A549 (cell line): ENCODE results near the gene GPR35. TPM values are rescaled to one million over a fixed set of nuclear protein-coding genes. Genes with fewer than 3 reads are reported as not detected.
A peak's percentile ranks its signal among the peaks of the same experiment; 100 is the strongest.

ENCODE experiments used
- ATAC-seq, 2 experiments: fragments of 200-7000 bp in 1 of 2; fragments of >200 bp in 1 of 2; cut with Nextera tagmentation in 1 of 2; cut with Tn5 transposase in 1 of 2; 3 replicates each; pipeline versions ENCODE4 v1.8.0 to v1.9.1; 2018 to 2020; ENCODE audit warnings: mild to moderate bottlenecking in 1 of 2, moderate library complexity in 1 of 2
- CTCF ChIA-PET: fragments of 300-600 bp; sonication (Branson Sonifier 250); formaldehyde crosslinking; extraction: SDS; loops from one replicate; lab custom pipeline; 2021; ENCODE audit warnings: antibody characterized with exemption, inconsistent platforms; lab: Yijun Ruan, JAX
- POLR2A ChIA-PET: fragments of 350-600 bp; formaldehyde crosslinking; extraction: SDS; loops from one replicate; lab custom pipeline; 2021; ENCODE audit warnings: antibody characterized with exemption, inconsistent platforms; lab: Yijun Ruan, JAX
- DNase-seq, 2 experiments: peaks; one replicate each; pipeline versions ENCODE4 v3.0.0 to v3.0.0-alpha.2; 2011 to 2016; ENCODE audit warnings: low read depth in 1 of 2, low spot score in 1 of 2
- FAIRE-seq: peaks from 2 replicates; lab custom pipeline; 2011; peaks lifted over from hg19 to GRCh38; lab: Jason Lieb, UNC
- H3K27ac ChIP-seq, 2 experiments: fragments of >200 bp; sonication (Bioruptor Twin); formaldehyde crosslinking; 3 replicates each; pipeline ENCODE4 v1.5.1; 2016 to 2017
- H3K4me1 ChIP-seq: fragments of >200 bp; sonication (Bioruptor Twin); formaldehyde crosslinking; 3 replicates; pipeline ENCODE4 v1.6.1; 2016
- H3K4me2 ChIP-seq: fragments of >200 bp; sonication (Bioruptor Twin); formaldehyde crosslinking; 3 replicates; pipeline ENCODE4 v1.6.1; 2016
- H3K4me3 ChIP-seq: fragments of >200 bp; sonication (Bioruptor Twin); formaldehyde crosslinking; 3 replicates; pipeline ENCODE4 v1.5.1; 2016
- H3K9me3 ChIP-seq: fragments of >200 bp; sonication (Bioruptor Twin); formaldehyde crosslinking; 3 replicates; pipeline ENCODE4 v1.6.1; 2016
- ATOH8 ChIP-seq: fragments of 250-450 bp; sonication (Bioruptor Pico); IDR thresholded peaks from 2 replicates; pipeline ENCODE4 v1.5.0; 2020; ENCODE audit warnings: low read depth, mild to moderate bottlenecking, moderate library complexity
- BCL3 ChIP-seq: fragments of >200 bp; sonication (Bioruptor Twin); formaldehyde crosslinking; IDR thresholded peaks from 3 replicates; pipeline ENCODE4 v1.6.1; 2016
- CTCF ChIP-seq: fragments of >200 bp; sonication (Bioruptor Twin); formaldehyde crosslinking; IDR thresholded peaks from 3 replicates; pipeline ENCODE4 v1.5.1; 2016
- E2F6 ChIP-seq: IDR thresholded peaks from 2 replicates; pipeline ENCODE4 v1.6.1; 2012; ENCODE audit warnings: low read depth, borderline replicate concordance
- EP300 ChIP-seq, 2 experiments: fragments of >200 bp; sonication (Bioruptor Twin); formaldehyde crosslinking; IDR thresholded peaks; 2 replicates in 1 of 2; 3 replicates in 1 of 2; pipeline ENCODE4 v1.6.1; 2016 to 2017
- GATA3 ChIP-seq: IDR thresholded peaks from 2 replicates; pipeline ENCODE4 v1.6.1; 2012; ENCODE audit warnings: borderline replicate concordance
- HEYL ChIP-seq: fragments of 250-450 bp; sonication (Bioruptor Pico); IDR thresholded peaks from 2 replicates; pipeline ENCODE4 v1.8.0; 2021; ENCODE audit warnings: mild to moderate bottlenecking, moderate library complexity
- HOXB13 ChIP-seq: fragments of 250-450 bp; sonication (Bioruptor Pico); IDR thresholded peaks from 2 replicates; pipeline ENCODE4 v1.5.0; 2020; ENCODE audit warnings: low read depth, mild to moderate bottlenecking, moderate library complexity
- HOXB5 ChIP-seq: fragments of 250-450 bp; sonication (Bioruptor Pico); IDR thresholded peaks from 2 replicates; pipeline ENCODE4 v1.5.0; 2020; ENCODE audit warnings: mild to moderate bottlenecking, moderate library complexity
- MAX ChIP-seq: IDR thresholded peaks from 2 replicates; pipeline ENCODE4 v1.6.1; 2012
- MAZ ChIP-seq: fragments of 150-350 bp; IDR thresholded peaks from 2 replicates; pipeline ENCODE4 v1.6.1; 2014; ENCODE audit warnings: antibody characterized with exemption, low read depth, low read length, borderline replicate concordance
- PBX3 ChIP-seq: IDR thresholded peaks from 2 replicates; pipeline ENCODE4 v1.6.1; 2012
- RAD21 ChIP-seq, 2 experiments: fragments of >200 bp in 1 of 2; sonication (Bioruptor Twin) in 1 of 2; formaldehyde crosslinking in 1 of 2; IDR thresholded peaks in 1 of 2; conservative IDR thresholded peaks in 1 of 2; 2 replicates in 1 of 2; 3 replicates in 1 of 2; pipeline ENCODE4 v1.6.1; 2012 to 2018; ENCODE audit warnings: inconsistent platforms in 1 of 2
- RFX5 ChIP-seq: fragments of 450-650 bp; IDR thresholded peaks from 2 replicates; pipeline ENCODE4 v1.7.1; 2014; ENCODE audit warnings: antibody characterized with exemption, mild to moderate bottlenecking, moderate library complexity
- SMC3 ChIP-seq: fragments of >200 bp; sonication (Bioruptor Twin); formaldehyde crosslinking; IDR thresholded peaks from 3 replicates; pipeline ENCODE4 v1.6.1; 2018; ENCODE audit warnings: inconsistent platforms
- TFCP2L1 ChIP-seq: fragments of 250-450 bp; sonication (Bioruptor Pico); IDR thresholded peaks from 2 replicates; pipeline ENCODE4 v1.5.0; 2021; ENCODE audit warnings: mild to moderate bottlenecking
- ZC3H11A ChIP-seq: fragments of 450-650 bp; IDR thresholded peaks from 2 replicates; pipeline ENCODE4 v1.6.1; 2014; ENCODE audit warnings: antibody characterized with exemption, mild to moderate bottlenecking
- ZNF302 ChIP-seq: fragments of 250-450 bp; sonication (Bioruptor Pico); IDR thresholded peaks from 2 replicates; pipeline ENCODE4 v1.9.0; 2021; ENCODE audit warnings: inconsistent platforms, mild to moderate bottlenecking, moderate library complexity
- WGBS: methylation state at CpG from one replicate; pipeline ENCODE4 v1.1.6; 2017; ENCODE audit errors: missing lambda C conversion rate; 5-methylcytosine and 5-hydroxymethylcytosine counted together
- polyA plus RNA-seq, 4 experiments: library from polyadenylated mRNA; depleted of rRNA in 3 of 4; stranded (reverse); fragments of >200 nt; fragmentation: RNase III in 1 of 4; extraction: RNeasy Plus Mini Kit Qiagen cat#74134 plus additional on column Dnase treatment in 1 of 4; gene quantifications; 2 replicates in 3 of 4; 3 replicates in 1 of 4; pipeline ENCODE4 v1.2.3, GENCODE V29; 2011 to 2017

Gene GPR35
- polyA plus RNA-seq, 2 of the 4 experiments (the other 2 are of a cell fraction) = 0.65 to 0.90 TPM

- no peak for DNase-seq
- 91% methylated on average over 25 of the region's 32 CpGs for WGBS
- no peak for TF ChIP-seq RFX5
- no peak for FAIRE-seq
- ATAC-seq = no peak
- POLR2A ChIA-PET = interaction anchor here (0.8 kb wide), 1 partner anchor 16 kb away, joined by 4 read pairs; the partner anchor contains the start of gene CAPN10
- H3K27ac ChIP-seq = no peak overlapping the region
- H3K9me3 ChIP-seq = no peaks in the 10 kb centered on the region
- no peak overlapping the region for H3K4me3 ChIP-seq
- CTCF ChIA-PET = interaction anchor here (1.0 kb wide), 1 partner anchor 74 kb away, joined by 3 read pairs; no protein-coding TSS in a partner anchor
- peaks cover 13% of the 10 kb centered on the region for H3K4me1 ChIP-seq
- H3K4me2 ChIP-seq = no peak overlapping the region
These were observed 22.8 kb upstream of the GPR35 start for GRCh38 chr2:240602266-240603050.

- WGBS = 89% methylated on average over 13 of the region's 22 CpGs
- H3K4me2 ChIP-seq = no peak overlapping the region
- ATAC-seq (no peak), FAIRE-seq (no peak), DNase-seq (no peak)
- H3K27ac ChIP-seq = no peak overlapping the region
- ChIA-PET POLR2A (interaction anchor here (0.8 kb wide), 1 partner anchor 17 kb away, joined by 4 read pairs; the partner anchor contains the start of gene CAPN10), CTCF (interaction anchor here (1.0 to 1.9 kb wide), 2 partner anchors 18 to 74 kb away, joined by 3 to 5 read pairs; no protein-coding TSS in a partner anchor)
- H3K9me3 ChIP-seq = no peaks in the 10 kb centered on the region
- H3K4me3 ChIP-seq = no peak overlapping the region
- TF ChIP-seq PBX3 (no peak), ZC3H11A (no peak), BCL3 (no peak), HOXB5 (CRISPR knock-in tag) (no peak), TFCP2L1 (no peak), EP300 (IDR thresholded peaks at IDR 0.05) (no peak), E2F6 (no peak), MAX (no peak)
- H3K4me1 ChIP-seq = peaks cover 13% of the 10 kb centered on the region
These were observed 22.0 kb upstream of the GPR35 start for GRCh38 chr2:240603081-240603835.

GRCh38 chr2:240603846-240604245 lies 21.4 kb upstream of the GPR35 start:
- POLR2A ChIA-PET = no interaction called here
- Histone ChIP-seq H3K4me3 (no peak overlapping the region), H3K4me2 (no peak overlapping the region), H3K9me3 (no peaks in the 10 kb centered on the region), H3K4me1 (peaks cover 13% of the 10 kb centered on the region), H3K27ac (no peak overlapping the region)
- ATAC-seq (peak in 1 of 2 experiments; percentile 11; a peak in 3 of 6 replicates), DNase-seq (no peak), FAIRE-seq (no peak)
- 88% methylated on average over 10 of the region's 10 CpGs for WGBS
- no peak for TF ChIP-seq GATA3
- TF ChIP-seq HOXB13 = no peak
- CTCF ChIA-PET = interaction anchor here (0.7 to 1.9 kb wide), 6 partner anchors 10 to 38 kb away, joined by 3 to 5 read pairs (median 3); no protein-coding TSS in a partner anchor

GRCh38 chr2:240604291-240604938 lies 20.9 kb upstream of the GPR35 start:
- ATAC-seq = peak; percentile 73 to 92
- TF ChIP-seq SMC3 (no peak), CTCF (peak; percentile 26; the same call in 2 of the 3 replicates), RAD21 (conservative IDR thresholded peaks at IDR 0.05 in 1 of 2, IDR thresholded peaks at IDR 0.05 in 1 of 2) (peak in 1 of 2 experiments; percentile 40; a peak in 2 of 5 replicates), ZNF302 (CRISPR knock-in tag) (no peak), ATOH8 (CRISPR knock-in tag) (no peak), MAZ (no peak), HEYL (CRISPR knock-in tag) (no peak), PBX3 (no peak)

More at GRCh38 chr2:240604291-240604938, 20.9 kb upstream of the GPR35 start:
- no peak overlapping the region for H3K27ac ChIP-seq
- H3K4me3 ChIP-seq = no peak overlapping the region
- ChIA-PET CTCF (interaction anchor here (0.7 to 1.9 kb wide), 8 partner anchors 10 to 52 kb away, joined by 3 to 5 read pairs (median 3); no protein-coding TSS in a partner anchor), POLR2A (no interaction called here)
- peaks cover 13% of the 10 kb centered on the region for H3K4me1 ChIP-seq
- DNase-seq (peak; percentile 65 to 68), FAIRE-seq (no peak)
- H3K4me2 ChIP-seq = no peak overlapping the region
- 62% methylated on average over 10 of the region's 11 CpGs for WGBS
- H3K9me3 ChIP-seq = no peaks in the 10 kb centered on the region
